H9 (cell line): Measurements from ENCODE around the gene HMCN1. TPM values are rescaled to one million over a fixed set of nuclear protein-coding genes. Genes with fewer than 3 reads are reported as not detected.

ENCODE experiments used
- DNase-seq: peaks from one replicate; pipeline ENCODE4 v3.0.0-alpha.2; 2017
- H2AFZ ChIP-seq: one replicate; pipeline ENCODE4 v1.6.1; 2013; ENCODE audit warnings: mild to moderate bottlenecking, low read length, control low read depth, moderate library complexity
- H2AK5ac ChIP-seq: 2 replicates; pipeline ENCODE4 v1.6.1; 2013; ENCODE audit warnings: low read length, control low read depth, mixed read lengths; ENCODE audit not compliant: insufficient read length
- H2BK120ac ChIP-seq: one replicate; pipeline ENCODE4 v1.6.1; 2013; ENCODE audit warnings: low read depth, mild to moderate bottlenecking, low read length, control low read depth, inconsistent platforms; ENCODE audit not compliant: poor library complexity, severe bottlenecking
- H2BK12ac ChIP-seq: 2 replicates; pipeline ENCODE4 v1.6.1; 2013; ENCODE audit warnings: low read length, control low read depth, mixed read lengths, low read depth; ENCODE audit not compliant: insufficient read length
- H2BK15ac ChIP-seq: 2 replicates; pipeline ENCODE4 v1.6.1; 2013; ENCODE audit warnings: low read depth, low read length, control low read depth
- H2BK20ac ChIP-seq: one replicate; pipeline ENCODE4 v1.6.1; 2013; ENCODE audit warnings: low read depth, mild to moderate bottlenecking, low read length, control low read depth, inconsistent platforms; ENCODE audit not compliant: poor library complexity, severe bottlenecking
- H2BK5ac ChIP-seq: 2 replicates; pipeline ENCODE4 v1.6.1; 2013; ENCODE audit warnings: low read length, control low read depth, mixed read lengths; ENCODE audit not compliant: insufficient read length
- H3K14ac ChIP-seq: 2 replicates; pipeline ENCODE4 v1.6.1; 2013; ENCODE audit warnings: low read length, control low read depth; ENCODE audit not compliant: insufficient read depth
- H3K18ac ChIP-seq: 2 replicates; pipeline ENCODE4 v1.6.1; 2013; ENCODE audit warnings: low read depth, mild to moderate bottlenecking, mixed read lengths, low read length, control low read depth; ENCODE audit not compliant: insufficient read length
- H3K23ac ChIP-seq: 2 replicates; pipeline ENCODE4 v1.6.1; 2013; ENCODE audit warnings: low read length, control low read depth, mixed read lengths, low read depth; ENCODE audit not compliant: insufficient read length
- H3K23me2 ChIP-seq: 2 replicates; pipeline ENCODE4 v1.6.1; 2013; ENCODE audit warnings: low read depth, mild to moderate bottlenecking, mixed read lengths, low read length, control low read depth; ENCODE audit not compliant: insufficient read length, poor library complexity, severe bottlenecking
- H3K27ac ChIP-seq: 2 replicates; pipeline ENCODE4 v1.5.1; 2013; ENCODE audit warnings: low read length, control low read depth, mixed read lengths, low read depth; ENCODE audit not compliant: insufficient read length
- H3K27me3 ChIP-seq: 2 replicates; pipeline ENCODE4 v1.6.1; 2013; ENCODE audit warnings: low read length, control low read depth, inconsistent platforms; ENCODE audit not compliant: insufficient read depth
- H3K4ac ChIP-seq: 2 replicates; pipeline ENCODE4 v1.6.1; 2013; ENCODE audit warnings: low read depth, mild to moderate bottlenecking, control low read depth, inconsistent platforms, low read length, moderate library complexity
- H3K4me1 ChIP-seq: 2 replicates; pipeline ENCODE4 v1.6.1; 2013; ENCODE audit warnings: low read length, control low read depth, inconsistent platforms; ENCODE audit not compliant: insufficient read depth
- H3K4me2 ChIP-seq: 2 replicates; pipeline ENCODE4 v1.6.1; 2013; ENCODE audit warnings: low read length, control low read depth, mixed read lengths; ENCODE audit not compliant: insufficient read length, insufficient read depth
- H3K56ac ChIP-seq: 2 replicates; pipeline ENCODE4 v1.6.1; 2013; ENCODE audit warnings: low read depth, mild to moderate bottlenecking, mixed read lengths, low read length, control low read depth; ENCODE audit not compliant: insufficient read length
- H3K79me1 ChIP-seq: 2 replicates; pipeline ENCODE4 v1.6.1; 2013; ENCODE audit warnings: low read depth, mild to moderate bottlenecking, moderate library complexity, low read length, control low read depth, inconsistent platforms; ENCODE audit not compliant: insufficient read depth, poor library complexity, severe bottlenecking
- H3K79me2 ChIP-seq: 2 replicates; pipeline ENCODE4 v1.6.1; 2013; ENCODE audit warnings: low read length, control low read depth, inconsistent platforms; ENCODE audit not compliant: insufficient read depth
- H3K9ac ChIP-seq: 2 replicates; pipeline ENCODE4 v1.6.1; 2013; ENCODE audit warnings: low read length, control low read depth, mixed read lengths; ENCODE audit not compliant: insufficient read length; ENCODE audit errors: extremely low read depth
- H3K9me3 ChIP-seq: one replicate; pipeline ENCODE4 v1.6.1; 2013; ENCODE audit warnings: low read depth, low read length, inconsistent platforms; ENCODE audit not compliant: control insufficient read depth
- H3T11ph ChIP-seq: one replicate; pipeline ENCODE4 v1.6.1; 2013; ENCODE audit warnings: mild to moderate bottlenecking, low read length, control low read depth, inconsistent platforms
- H4K20me1 ChIP-seq: one replicate; pipeline ENCODE4 v1.6.1; 2013; ENCODE audit not compliant: control insufficient read depth, insufficient read length, insufficient read depth
- H4K5ac ChIP-seq: 2 replicates; pipeline ENCODE4 v1.6.1; 2013; ENCODE audit warnings: low read depth, mild to moderate bottlenecking, mixed read lengths, low read length, control low read depth; ENCODE audit not compliant: insufficient read length
- H4K8ac ChIP-seq: replicated peaks from 2 replicates; pipeline ENCODE4 v1.6.1; 2013; ENCODE audit warnings: low read length, control low read depth, mixed read lengths, low read depth; ENCODE audit not compliant: insufficient read length
- H4K91ac ChIP-seq: 2 replicates; pipeline ENCODE4 v1.6.1; 2013; ENCODE audit warnings: low read depth, mild to moderate bottlenecking, moderate library complexity, mixed read lengths, low read length, control low read depth; ENCODE audit not compliant: insufficient read length
- H3K27ac Mint-ChIP-seq, 3 experiments: 2 replicates in 2 of 3; 3 replicates in 1 of 3; pipeline ENCODE4 v1.8.0; 2020 to 2021; ENCODE audit warnings: mixed read lengths in 3 of 3, mild to moderate bottlenecking in 1 of 3, moderate library complexity in 1 of 3
- H3K27me3 Mint-ChIP-seq: 2 replicates; pipeline ENCODE4 v1.8.0; 2021; ENCODE audit warnings: low read depth, mild to moderate bottlenecking, moderate library complexity, mixed read lengths
- H3K36me3 Mint-ChIP-seq, 3 experiments: 2 replicates in 2 of 3; 3 replicates in 1 of 3; pipeline ENCODE4 v1.8.0; 2020 to 2021; ENCODE audit warnings: low read depth in 3 of 3, mixed read lengths in 3 of 3; ENCODE audit not compliant: insufficient read depth in 1 of 3
- H3K4me1 Mint-ChIP-seq, 2 experiments: 2 replicates each; pipeline ENCODE4 v1.8.0; 2020; ENCODE audit warnings: mixed read lengths in 2 of 2
- H3K4me3 Mint-ChIP-seq, 2 experiments: 2 replicates in 1 of 2; 3 replicates in 1 of 2; pipeline ENCODE4 v1.8.0; 2020 to 2021; ENCODE audit warnings: mild to moderate bottlenecking in 2 of 2, mixed read lengths in 2 of 2, moderate library complexity in 1 of 2
- H3K9me3 Mint-ChIP-seq, 2 experiments: 2 replicates in 1 of 2; 3 replicates in 1 of 2; pipeline ENCODE4 v1.8.0; 2020; ENCODE audit warnings: mild to moderate bottlenecking in 2 of 2, mixed read lengths in 2 of 2, moderate library complexity in 1 of 2
- CTCF ChIP-seq: fragments of 200-600 bp; sonication (generic); conservative IDR thresholded peaks from 3 replicates; pipeline ENCODE4 v1.8.0; 2021; ENCODE audit warnings: antibody characterized with exemption, mild to moderate bottlenecking
- WGBS: extraction: QIAGEN DNeasy Blood & Tissue Kit; methylation state at CpG from one replicate; pipeline ENCODE4 v1.1.7; 2013; ENCODE audit warnings: missing lambda C conversion rate, low lambda C conversion rate, mixed read lengths; ENCODE audit not compliant: insufficient read length; ENCODE audit errors: extremely low coverage; 5-methylcytosine and 5-hydroxymethylcytosine counted together
- total RNA-seq: library from RNA; stranded (reverse); gene quantifications from 2 replicates; pipeline ENCODE4 v1.2.1, GENCODE V29; 2021

Gene HMCN1
- total RNA-seq, 1 experiment from 2014 or later: 3.3 TPM

- Histone ChIP-seq H3K79me2 (no peaks in the 10 kb centered on the region), H2BK20ac (no peak overlapping the region), H3K9ac (no peak overlapping the region), H2BK5ac (no peak overlapping the region), H3K18ac (no peak overlapping the region), H2AK5ac (peak overlapping the region; percentile 50), H3K23ac (no peak overlapping the region), H2BK12ac (no peak overlapping the region), H4K8ac (no peak overlapping the region), H3T11ph (no peak overlapping the region), H3K23me2 (no peaks in the 10 kb centered on the region), H2AFZ (no peak overlapping the region), H4K5ac (no peak overlapping the region), H3K4ac (no peak overlapping the region), H3K27ac (no peak overlapping the region), H3K9me3 (no peaks in the 10 kb centered on the region), H4K20me1 (no peaks in the 10 kb centered on the region), H3K4me1 (no peaks in the 10 kb centered on the region), H3K4me2 (no peak overlapping the region), H3K14ac (no peak overlapping the region), H3K56ac (no peak overlapping the region), H4K91ac (no peak overlapping the region), H3K27me3 (no peaks in the 10 kb centered on the region), H2BK120ac (no peak overlapping the region), H3K79me1 (no peaks in the 10 kb centered on the region), H2BK15ac (no peak overlapping the region)
- no peak for DNase-seq
- no peak for TF ChIP-seq CTCF
- peaks cover 11 to 25% of the 10 kb centered on the region in 2 experiments for H3K4me1 Mint-ChIP-seq
- H3K27ac Mint-ChIP-seq: no peak overlapping the region; a peak in 1 of 7 replicates
- H3K9me3 Mint-ChIP-seq: peaks cover 0 to 8% of the 10 kb centered on the region in 2 experiments; a peak in 4 of 5 replicates
- no CpG with 5 or more reads among the region's 3 CpGs for WGBS
- H3K36me3 Mint-ChIP-seq: peaks cover 3 to 9% (median 8%) of the 10 kb centered on the region in 3 experiments; a peak in 6 of 7 replicates
- H3K4me3 Mint-ChIP-seq: no peak overlapping the region
- peaks cover 3% of the 10 kb centered on the region for H3K27me3 Mint-ChIP-seq
These were observed 223.5 kb downstream of the HMCN1 start for GRCh38 chr1:185957441-185958363.
